Activated naive CD4-positive, alpha-beta T cell treated with anti-CD3 and anti-CD28 coated beads, Interleukin-2, amount 10 ng/mL, durations not matched to agents 7 days and 5 days (primary cell): Measurements from ENCODE around the gene THBS2.
"Not testable (repeated sequence)": the region's sequence is repeated elsewhere in the genome, so short reads cannot be mapped to it uniquely, and the experiment has no call there.

Experiments used
- CTCF ChIA-PET: fragments of 350-600 bp; sonication (Branson Sonifier 250); formaldehyde crosslinking; loops from one replicate; lab custom pipeline; 2021; ENCODE audit warnings: antibody characterized with exemption; lab: Charles Lee
- DNase-seq: peaks from one replicate; pipeline ENCODE4 v3.0.0-alpha.2; 2020
- H3K27ac Mint-ChIP-seq: one replicate; pipeline ENCODE4 v1.8.0; 2021; ENCODE audit warnings: mild to moderate bottlenecking, moderate library complexity, mixed read lengths
- H3K27me3 Mint-ChIP-seq: one replicate; pipeline ENCODE4 v1.8.0; 2021; ENCODE audit warnings: mild to moderate bottlenecking, mixed read lengths
- H3K36me3 Mint-ChIP-seq: one replicate; pipeline ENCODE4 v1.8.0; 2021; ENCODE audit warnings: mixed read lengths
- H3K4me1 Mint-ChIP-seq: one replicate; pipeline ENCODE4 v1.8.0; 2021; ENCODE audit warnings: mixed read lengths
- H3K4me3 Mint-ChIP-seq: one replicate; pipeline ENCODE4 v1.8.0; 2021; ENCODE audit warnings: mild to moderate bottlenecking, moderate library complexity, mixed read lengths
- H3K9me3 Mint-ChIP-seq: one replicate; pipeline ENCODE4 v1.8.0; 2021; ENCODE audit warnings: mixed read lengths

THBS2 gene

DNA sequence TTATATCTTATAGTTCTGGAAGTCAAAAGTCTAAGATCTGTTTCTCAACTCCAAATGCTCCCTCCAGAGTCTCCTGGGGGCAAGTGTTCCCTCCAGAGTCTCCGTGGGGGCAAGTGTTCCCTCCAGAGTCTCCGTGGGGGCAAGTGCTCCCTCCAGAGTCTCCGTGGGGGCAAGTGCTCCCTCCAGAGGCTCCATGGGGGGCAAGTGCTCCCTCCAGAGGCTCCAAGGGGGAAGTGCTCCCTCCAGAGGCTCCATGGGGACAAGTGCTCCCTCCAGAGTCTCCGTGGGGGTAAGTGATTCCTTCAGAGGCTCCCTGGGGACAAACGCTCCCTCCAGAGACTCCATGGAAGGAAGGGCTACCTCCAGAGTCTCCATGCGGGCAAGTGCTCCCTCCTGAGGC, 34.0 kb upstream of the THBS2 start:
- DNase-seq, result no peak
- H3K4me3 Mint-ChIP-seq, result no peak overlapping the region
- no peak overlapping the region for H3K27ac Mint-ChIP-seq
- no peaks in the 10 kb centered on the region for H3K36me3 Mint-ChIP-seq
- CTCF ChIA-PET, result no interaction called here
- no peaks in the 10 kb centered on the region for H3K9me3 Mint-ChIP-seq
- H3K4me1 Mint-ChIP-seq, result no peaks in the 10 kb centered on the region
- H3K27me3 Mint-ChIP-seq, result no peaks in the 10 kb centered on the region

DNA sequence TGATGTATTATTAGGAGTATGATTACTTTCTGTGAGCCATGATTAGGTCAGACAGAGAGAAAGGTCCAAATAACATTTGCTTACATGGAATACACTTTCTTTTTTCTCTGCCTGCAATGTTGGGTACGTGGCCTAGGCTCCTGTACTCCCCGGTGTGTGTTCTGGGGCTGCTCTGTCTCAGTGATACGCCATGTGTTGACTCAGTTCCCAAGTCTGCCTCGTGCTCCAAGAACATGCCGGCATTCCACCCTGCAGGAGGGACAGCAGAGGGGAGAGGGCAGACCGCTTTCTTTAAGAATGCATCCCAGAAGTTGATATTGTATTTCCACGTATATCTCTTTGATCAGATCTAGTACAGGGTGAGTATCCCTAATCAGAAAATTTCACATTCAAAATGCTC, 33.3 kb upstream of the THBS2 start:
- Mint-ChIP-seq H3K4me3 (no peak overlapping the region), H3K27ac (no peak overlapping the region), H3K4me1 (no peaks in the 10 kb centered on the region), H3K27me3 (no peaks in the 10 kb centered on the region), H3K9me3 (no peaks in the 10 kb centered on the region), H3K36me3 (no peaks in the 10 kb centered on the region)
- CTCF ChIA-PET, result no interaction called here
- no peak for DNase-seq

DNA sequence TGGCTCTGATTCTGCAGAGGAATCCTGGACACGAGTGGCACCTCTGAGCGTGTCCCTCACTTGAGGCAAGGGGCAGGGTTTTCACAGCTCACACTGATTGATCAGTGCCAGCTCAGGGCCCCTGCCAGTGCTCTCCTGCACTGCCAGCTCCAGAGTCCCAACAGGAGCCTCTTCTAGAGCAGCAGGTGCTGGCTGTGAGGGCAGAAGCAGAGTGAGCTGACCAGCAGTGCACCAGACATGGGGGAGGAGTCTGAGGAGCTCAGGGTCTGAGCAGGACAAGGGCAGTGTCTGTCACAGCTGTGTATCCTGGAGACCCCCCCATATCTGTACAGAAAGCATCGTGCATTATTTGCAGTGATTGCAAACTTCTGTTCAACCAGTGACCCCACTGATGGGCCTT, 31.5 kb upstream of the THBS2 start:
- Mint-ChIP-seq H3K4me3 (no peak overlapping the region), H3K9me3 (no peaks in the 10 kb centered on the region), H3K36me3 (no peaks in the 10 kb centered on the region), H3K4me1 (no peaks in the 10 kb centered on the region), H3K27me3 (no peaks in the 10 kb centered on the region), H3K27ac (no peak overlapping the region)
- CTCF ChIA-PET, result no interaction called here
- no peak for DNase-seq

DNA sequence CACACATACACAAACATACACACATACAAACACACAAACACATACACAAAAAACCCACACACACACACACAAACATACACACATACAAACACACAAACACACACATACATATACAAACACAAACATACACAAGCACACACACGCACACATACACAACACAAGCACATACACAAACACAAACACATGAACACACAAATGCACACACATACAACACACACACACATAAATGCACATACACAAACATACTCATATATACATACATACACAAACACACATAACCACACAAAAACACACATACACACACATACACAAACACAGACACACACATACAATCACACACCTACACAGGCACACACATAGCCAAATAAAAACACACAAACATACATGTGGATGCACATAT, 30.3 kb upstream of the THBS2 start:
- Mint-ChIP-seq H3K36me3 (no peaks in the 10 kb centered on the region), H3K4me1 (no peaks in the 10 kb centered on the region), H3K27me3 (no peaks in the 10 kb centered on the region), H3K4me3 (no peak overlapping the region), H3K9me3 (no peaks in the 10 kb centered on the region), H3K27ac (no peak overlapping the region)
- no peak for DNase-seq
- CTCF ChIA-PET, result no interaction called here

DNA sequence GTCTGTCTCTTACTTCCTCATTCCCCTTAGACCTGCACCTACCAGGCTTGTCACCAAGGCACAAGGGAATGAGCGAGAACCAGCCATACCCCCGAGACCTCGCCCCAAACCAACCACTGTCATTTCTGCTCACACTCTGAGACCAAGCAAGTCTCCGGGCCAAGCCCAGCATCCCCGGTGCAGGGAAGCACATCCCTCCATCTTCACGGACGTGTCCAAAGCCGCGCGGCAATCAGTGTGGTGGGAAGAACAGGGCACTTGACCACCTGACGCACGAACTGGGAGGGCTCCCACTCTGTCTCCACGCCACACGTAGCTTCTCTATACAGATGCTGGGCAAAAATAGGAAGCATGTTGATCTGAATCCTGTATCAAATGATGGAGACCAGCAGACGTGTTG, 28.4 kb upstream of the THBS2 start:
- H3K36me3 Mint-ChIP-seq, result no peaks in the 10 kb centered on the region
- CTCF ChIA-PET, result no interaction called here

DNA sequence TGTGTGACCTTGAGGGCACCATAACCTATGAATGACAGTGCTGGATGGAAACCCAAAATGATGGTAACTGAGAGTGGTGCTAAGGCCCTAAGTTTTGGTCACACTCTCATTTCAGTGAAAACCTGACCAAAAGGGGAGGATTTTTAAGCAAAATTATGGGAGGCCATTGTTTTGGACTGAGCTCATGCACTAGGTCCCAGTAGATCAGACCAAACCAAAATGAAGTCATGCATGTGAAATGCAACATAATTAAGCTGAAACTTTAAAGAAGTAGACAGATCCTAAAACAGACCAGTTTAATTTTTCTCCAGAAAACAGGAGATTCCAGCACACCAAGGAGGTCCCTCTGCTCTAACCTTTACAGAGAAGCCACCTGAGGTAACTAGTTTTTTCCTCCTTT, 24.0 kb upstream of the THBS2 start:
- no peaks in the 10 kb centered on the region for H3K9me3 Mint-ChIP-seq
- H3K36me3 Mint-ChIP-seq, result no peaks in the 10 kb centered on the region
- CTCF ChIA-PET, result no interaction called here
- DNase-seq, result no peak
- no peak overlapping the region for H3K27ac Mint-ChIP-seq
- H3K27me3 Mint-ChIP-seq, result no peaks in the 10 kb centered on the region
- no peaks in the 10 kb centered on the region for H3K4me1 Mint-ChIP-seq
- no peak overlapping the region for H3K4me3 Mint-ChIP-seq

More for the DNA sequence above, 28.4 kb upstream of the THBS2 start:
- Mint-ChIP-seq H3K4me1 (no peaks in the 10 kb centered on the region), H3K27ac (no peak overlapping the region), H3K4me3 (no peak overlapping the region), H3K27me3 (no peaks in the 10 kb centered on the region), H3K9me3 (no peaks in the 10 kb centered on the region)
- no peak for DNase-seq

DNA sequence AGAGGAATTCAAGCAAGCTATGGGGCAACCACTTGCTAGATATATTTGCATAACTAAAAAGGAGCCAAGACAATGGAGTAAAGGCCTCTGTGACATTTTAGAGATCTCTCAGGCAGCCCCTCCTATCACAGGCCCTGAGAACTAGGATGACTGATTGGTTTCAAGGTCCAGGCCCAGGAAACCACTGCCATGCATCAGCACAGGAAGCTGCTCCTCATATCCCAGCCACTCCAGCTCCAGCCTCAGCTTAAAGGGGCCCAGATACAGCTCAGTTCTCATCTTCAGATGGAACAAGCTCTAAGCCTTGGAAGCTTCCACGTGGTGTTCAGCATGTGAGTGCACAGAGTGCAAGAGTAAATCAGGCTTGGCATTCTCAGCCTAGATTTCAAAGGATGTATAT, 21.1 kb upstream of the THBS2 start:
- H3K9me3 Mint-ChIP-seq, result no peaks in the 10 kb centered on the region
- H3K27me3 Mint-ChIP-seq, result peaks cover 5% of the 10 kb centered on the region
- H3K36me3 Mint-ChIP-seq, result no peaks in the 10 kb centered on the region
- no peak overlapping the region for H3K27ac Mint-ChIP-seq
- H3K4me3 Mint-ChIP-seq, result no peak overlapping the region
- CTCF ChIA-PET, result no interaction called here
- no peaks in the 10 kb centered on the region for H3K4me1 Mint-ChIP-seq
- DNase-seq, result no peak

DNA sequence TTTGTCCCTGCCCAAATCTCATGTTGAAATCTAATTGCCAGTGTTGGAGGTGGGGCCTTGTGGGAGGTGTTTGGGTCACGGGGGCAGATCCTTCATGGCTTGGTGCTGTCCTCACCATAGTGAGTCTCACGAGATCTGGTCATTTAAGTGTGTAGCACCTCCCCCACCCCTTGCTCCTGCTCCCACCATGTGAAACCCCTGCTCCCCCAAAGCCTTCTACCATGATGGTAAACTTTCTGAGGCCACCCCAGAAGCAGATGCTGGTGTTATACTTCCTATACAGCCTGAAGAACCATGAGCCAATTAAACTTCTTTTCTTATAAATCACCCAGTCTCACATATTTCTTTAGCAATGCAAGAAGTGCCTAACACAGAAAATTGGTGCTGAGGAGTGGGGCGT, 19.9 kb upstream of the THBS2 start:
- Mint-ChIP-seq H3K36me3 (no peaks in the 10 kb centered on the region), H3K27ac (no peak overlapping the region), H3K4me3 (no peak overlapping the region), H3K4me1 (no peaks in the 10 kb centered on the region), H3K9me3 (no peaks in the 10 kb centered on the region), H3K27me3 (peaks cover 5% of the 10 kb centered on the region)
- CTCF ChIA-PET, result no interaction called here
- DNase-seq, result no peak

DNA sequence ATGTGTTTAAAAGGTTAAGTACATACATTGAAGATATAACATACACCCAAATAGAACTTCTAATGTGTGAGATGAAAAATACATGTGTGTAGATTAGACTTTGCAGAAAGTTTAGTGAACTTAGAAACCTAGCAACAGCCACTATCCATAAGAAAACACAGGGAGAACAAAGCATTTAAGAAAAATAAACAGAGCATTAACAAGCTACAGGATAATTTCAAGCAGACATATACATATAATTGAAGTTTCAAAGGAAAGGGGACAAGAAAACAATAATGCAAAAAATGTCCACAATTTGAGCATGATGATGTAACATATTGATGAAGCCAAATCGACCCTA, 18.2 kb upstream of the THBS2 start:
- Mint-ChIP-seq H3K27me3 (peaks cover 5% of the 10 kb centered on the region), H3K27ac (no peak overlapping the region), H3K9me3 (no peaks in the 10 kb centered on the region), H3K4me1 (no peaks in the 10 kb centered on the region), H3K4me3 (no peak overlapping the region), H3K36me3 (no peaks in the 10 kb centered on the region)
- no peak for DNase-seq
- CTCF ChIA-PET, result no interaction called here

DNA sequence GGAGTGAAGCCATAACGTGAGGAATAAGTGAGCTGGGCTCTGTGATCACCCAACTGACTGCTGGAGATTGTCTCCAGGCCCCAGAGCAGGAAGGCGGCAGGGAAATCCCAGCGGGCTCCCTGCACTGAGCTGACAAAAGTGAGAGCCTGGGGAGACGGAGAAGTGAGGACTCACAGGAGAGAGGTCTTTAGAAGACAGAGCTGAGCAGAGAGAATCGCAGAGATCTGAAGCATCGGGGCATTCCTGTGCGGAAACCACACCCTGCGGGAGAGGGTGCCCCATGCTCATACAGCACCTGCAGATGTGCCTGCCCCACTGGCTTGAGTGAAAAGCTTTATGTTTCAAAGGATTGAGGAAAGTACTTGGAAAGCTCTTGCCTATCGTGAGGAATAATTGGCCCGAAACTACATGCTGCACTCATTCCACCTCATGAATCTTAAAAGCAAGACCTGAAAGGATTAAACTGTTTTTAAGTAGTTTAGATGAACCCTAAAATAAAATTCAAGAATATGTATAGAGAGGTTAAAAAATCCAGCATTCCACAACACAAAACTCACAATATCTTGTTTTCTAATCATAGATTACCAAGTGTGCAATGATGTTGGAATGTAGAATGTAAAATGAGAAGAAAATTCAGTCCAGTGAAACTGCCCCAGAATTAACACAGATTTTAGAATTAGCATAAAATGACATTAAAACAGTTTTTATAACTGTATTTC, 17.7 kb upstream of the THBS2 start:
- H3K27ac Mint-ChIP-seq, result no peak overlapping the region
- H3K27me3 Mint-ChIP-seq, result peaks cover 5% of the 10 kb centered on the region
- no peaks in the 10 kb centered on the region for H3K36me3 Mint-ChIP-seq
- CTCF ChIA-PET, result no interaction called here
- no peak for DNase-seq
- H3K9me3 Mint-ChIP-seq, result no peaks in the 10 kb centered on the region
- H3K4me1 Mint-ChIP-seq, result no peaks in the 10 kb centered on the region
- no peak overlapping the region for H3K4me3 Mint-ChIP-seq

DNA sequence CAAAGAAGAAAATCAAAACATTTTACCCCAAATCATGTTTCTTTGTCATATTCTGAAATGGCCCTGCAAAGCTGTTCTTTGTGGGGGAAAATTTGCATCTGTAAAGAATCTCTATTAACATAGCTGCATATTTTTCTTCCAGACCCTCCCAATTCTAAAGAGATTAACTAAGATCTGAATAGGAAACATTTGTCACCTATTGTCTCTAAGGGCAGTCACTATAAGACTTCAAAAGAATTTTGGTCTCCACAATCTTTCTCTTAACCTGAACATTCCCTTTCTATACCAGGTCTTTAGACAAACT, 16.4 kb upstream of the THBS2 start:
- H3K27me3 Mint-ChIP-seq, H3K4me3 Mint-ChIP-seq, H3K4me1 Mint-ChIP-seq, CTCF ChIA-PET, H3K36me3 Mint-ChIP-seq, H3K9me3 Mint-ChIP-seq, H3K27ac Mint-ChIP-seq, DNase-seq: not testable (repeated sequence)

DNA sequence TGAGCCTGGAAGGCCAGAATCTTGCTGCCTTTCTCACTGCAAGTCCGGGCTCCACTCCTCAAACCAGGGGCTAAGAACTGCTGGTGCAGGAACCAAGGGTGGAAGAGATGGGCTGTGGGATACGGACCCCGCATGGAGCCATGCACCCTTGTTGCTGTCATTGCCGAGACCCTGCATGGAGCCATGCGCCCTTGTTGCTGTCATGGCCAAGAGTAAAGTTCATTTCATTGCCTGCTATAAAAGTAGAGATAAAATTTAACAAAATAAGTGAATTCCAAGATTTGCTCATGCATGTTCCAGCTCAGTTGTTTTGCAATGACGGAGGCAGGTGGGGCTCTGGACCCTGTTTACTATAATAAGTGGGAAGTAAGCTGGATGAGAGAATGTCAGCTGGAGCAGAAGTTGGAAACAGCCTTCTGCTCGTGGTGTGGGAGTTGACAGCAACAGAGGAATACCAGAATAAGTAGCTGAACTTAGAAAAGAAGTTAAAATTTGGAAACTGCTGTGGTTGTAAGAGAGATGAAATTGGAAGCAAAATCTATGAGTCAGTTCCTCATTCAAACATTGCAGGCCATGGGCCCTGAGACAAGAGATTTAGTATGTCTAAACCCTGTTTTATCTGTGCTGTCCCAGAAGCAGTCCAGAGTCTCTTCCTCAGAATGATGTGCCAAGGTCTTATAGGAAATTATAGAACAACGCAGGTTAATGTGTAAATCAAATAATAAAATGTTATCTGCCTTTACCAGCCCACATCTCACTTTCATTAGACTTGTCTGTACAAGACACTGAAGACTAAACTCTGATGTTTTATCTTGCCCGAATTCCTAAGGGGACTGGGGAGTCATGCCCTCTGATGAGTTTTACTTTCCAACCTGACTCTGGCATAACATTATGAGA, 15.8 kb upstream of the THBS2 start:
- Mint-ChIP-seq H3K4me1 (no peaks in the 10 kb centered on the region), H3K36me3 (no peaks in the 10 kb centered on the region), H3K9me3 (no peaks in the 10 kb centered on the region), H3K4me3 (no peak overlapping the region), H3K27me3 (peaks cover 8% of the 10 kb centered on the region), H3K27ac (no peak overlapping the region)
- CTCF ChIA-PET, result no interaction called here
- no peak for DNase-seq

DNA sequence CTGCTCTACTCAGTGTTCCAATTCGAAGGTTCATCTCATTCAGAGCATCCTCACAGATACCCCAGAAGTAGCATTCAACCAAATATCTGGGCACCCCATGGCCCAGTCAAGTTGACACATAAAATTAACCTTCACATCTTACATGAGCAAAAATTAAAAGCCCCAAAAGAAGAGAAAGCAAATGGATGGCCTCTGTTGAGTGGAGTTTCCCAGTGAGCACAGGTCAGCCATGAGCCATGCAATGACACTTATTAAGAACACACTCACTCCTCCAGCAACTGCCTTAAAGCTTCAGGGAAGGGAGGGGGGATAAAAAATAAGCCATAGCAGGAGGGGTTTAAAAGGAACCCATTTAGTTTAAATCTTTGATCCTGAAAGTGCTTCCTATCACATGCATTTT, 14.6 kb upstream of the THBS2 start:
- Mint-ChIP-seq H3K27me3 (peaks cover 11% of the 10 kb centered on the region), H3K27ac (no peak overlapping the region), H3K4me1 (no peaks in the 10 kb centered on the region), H3K4me3 (no peak overlapping the region), H3K36me3 (no peaks in the 10 kb centered on the region), H3K9me3 (no peaks in the 10 kb centered on the region)
- CTCF ChIA-PET, result no interaction called here
- DNase-seq, result no peak

DNA sequence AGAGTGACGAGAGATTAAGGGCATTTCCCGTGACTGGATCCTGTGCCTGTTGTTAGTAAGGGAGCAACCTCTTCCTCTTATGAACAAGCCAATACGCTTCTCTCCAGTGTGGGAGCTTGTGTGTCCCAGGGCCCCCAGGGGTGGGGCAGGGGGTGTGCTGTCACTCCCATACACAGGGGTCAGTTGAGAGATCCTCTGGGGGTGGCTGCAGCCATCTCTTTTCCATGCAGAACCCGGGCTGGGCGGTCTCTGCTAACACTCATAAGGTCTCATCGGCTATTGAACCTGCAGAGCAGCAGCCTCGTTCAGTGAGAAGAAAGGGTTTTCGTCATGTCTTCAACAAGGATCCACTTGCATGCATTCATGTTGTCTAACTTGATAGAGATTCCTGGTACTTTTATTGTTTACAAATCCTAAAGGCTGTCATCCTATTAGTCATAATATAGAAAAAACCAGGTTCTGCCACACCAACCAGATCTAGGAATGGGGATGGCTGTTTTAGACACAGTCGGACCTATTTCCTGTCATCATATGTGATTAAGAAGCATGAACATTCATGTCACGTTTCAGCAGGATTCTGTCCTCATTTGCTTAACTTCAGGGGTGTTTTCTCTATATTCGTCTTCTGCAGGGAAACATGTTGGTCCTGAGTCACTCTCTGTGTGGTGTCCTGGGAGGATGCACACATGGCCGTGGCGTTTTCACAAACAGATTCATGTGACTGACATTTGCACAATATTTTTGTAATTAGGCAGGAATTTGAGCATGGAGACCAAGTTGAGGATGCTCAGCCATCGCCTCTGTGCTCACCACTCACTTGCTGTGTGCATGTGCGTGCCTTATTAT, 13.3 kb upstream of the THBS2 start:
- Mint-ChIP-seq H3K9me3 (no peaks in the 10 kb centered on the region), H3K4me1 (no peaks in the 10 kb centered on the region), H3K36me3 (no peaks in the 10 kb centered on the region), H3K27ac (no peak overlapping the region), H3K27me3 (peaks cover 11% of the 10 kb centered on the region), H3K4me3 (no peak overlapping the region)
- DNase-seq, result no peak
- CTCF ChIA-PET, result no interaction called here

DNA sequence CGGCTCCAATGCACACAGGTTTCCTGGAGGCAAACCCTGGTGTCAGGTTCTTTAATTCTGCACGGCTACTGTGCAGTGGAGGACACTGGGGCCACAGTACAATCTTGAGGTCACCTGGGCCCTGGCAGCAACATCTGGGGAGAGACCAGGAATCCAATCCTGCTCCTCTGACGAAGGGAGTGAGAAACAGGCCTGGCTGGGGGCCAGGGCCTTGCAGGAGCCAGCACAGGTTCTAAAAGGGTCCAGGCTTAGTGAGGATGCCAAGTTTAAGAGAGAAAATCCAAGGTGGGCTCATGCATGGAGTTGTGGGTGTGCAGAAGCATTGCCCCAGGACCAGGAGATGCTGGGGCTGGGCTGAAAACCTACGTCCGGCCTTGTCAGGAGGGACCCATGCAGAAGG, 12.6 kb upstream of the THBS2 start:
- no peak overlapping the region for H3K27ac Mint-ChIP-seq
- no peak overlapping the region for H3K4me3 Mint-ChIP-seq
- no peaks in the 10 kb centered on the region for H3K4me1 Mint-ChIP-seq
- DNase-seq, result no peak
- no peaks in the 10 kb centered on the region for H3K36me3 Mint-ChIP-seq
- CTCF ChIA-PET, result no interaction called here
- H3K9me3 Mint-ChIP-seq, result no peaks in the 10 kb centered on the region
- H3K27me3 Mint-ChIP-seq, result peaks cover 10% of the 10 kb centered on the region
